Measurements from ENCODE around the gene VSX2.

- no peak for TF ChIP-seq CTCF (IDR thresholded peaks at IDR 0.05)
- no peak for TF ChIP-seq POLR2A (IDR thresholded peaks at IDR 0.05)
Observed at GRCh38 chr14:74262076-74262475, 22.8 kb downstream of the VSX2 start.

Measured in body of pancreas (tissue), 4 donors.